GM23338 (cell line): ENCODE measurements around the gene ITGA3. TPM values are rescaled to one million over a fixed set of nuclear protein-coding genes. Genes with fewer than 3 reads are reported as not detected.

Experiments
- ATAC-seq: fragments of 200-7000 bp; cut with Tn5 transposase; 3 replicates; pipeline ENCODE4 v1.9.1; 2020
- DNase-seq: peaks from one replicate; pipeline ENCODE4 v3.0.0-alpha.2; 2015; ENCODE audit warnings: low spot score
- H2AFZ ChIP-seq: fragments of 200-600 bp; sonication (generic); 2 replicates; pipeline ENCODE4 v1.8.0; 2016; ENCODE audit warnings: antibody characterized with exemption, mild to moderate bottlenecking, moderate library complexity
- H3F3A ChIP-seq: fragments of 200-600 bp; sonication (generic); replicated peaks from 2 replicates; pipeline ENCODE4 v1.8.0; 2017; ENCODE audit warnings: antibody characterized with exemption, mixed run types, low read depth
- H3K27ac ChIP-seq: fragments of 200-600 bp; sonication (generic); 2 replicates; pipeline ENCODE4 v1.6.1; 2016; ENCODE audit warnings: low read depth
- H3K27me3 ChIP-seq: fragments of 200-600 bp; sonication (generic); 2 replicates; pipeline ENCODE4 v1.8.0; 2016; ENCODE audit warnings: mild to moderate bottlenecking, mixed run types, moderate library complexity; ENCODE audit not compliant: insufficient read depth
- H3K36me3 ChIP-seq: fragments of 200-600 bp; sonication (generic); 2 replicates; pipeline ENCODE4 v1.8.0; 2016; ENCODE audit warnings: mild to moderate bottlenecking; ENCODE audit not compliant: insufficient read depth
- H3K4me1 ChIP-seq: fragments of 200-600 bp; sonication (generic); 2 replicates; pipeline ENCODE4 v1.8.0; 2016; ENCODE audit warnings: mild to moderate bottlenecking, moderate library complexity; ENCODE audit not compliant: insufficient read depth
- H3K4me2 ChIP-seq: fragments of 200-600 bp; sonication (generic); 2 replicates; pipeline ENCODE4 v1.7.1; 2017; ENCODE audit warnings: mixed run types
- H3K4me3 ChIP-seq: fragments of 200-600 bp; sonication (generic); 2 replicates; pipeline ENCODE4 v1.6.1; 2016; ENCODE audit warnings: mixed run types
- H3K79me2 ChIP-seq: fragments of 200-600 bp; sonication (generic); replicated peaks from 2 replicates; pipeline ENCODE4 v1.8.0; 2017; ENCODE audit warnings: mild to moderate bottlenecking; ENCODE audit not compliant: insufficient read depth
- H3K9me2 ChIP-seq: fragments of 200-600 bp; sonication (generic); 2 replicates; pipeline ENCODE4 v1.8.0; 2017; ENCODE audit not compliant: insufficient read depth
- H4K20me1 ChIP-seq: fragments of 200-600 bp; sonication (generic); replicated peaks from 2 replicates; pipeline ENCODE4 v1.8.0; 2017; ENCODE audit warnings: mild to moderate bottlenecking; ENCODE audit not compliant: insufficient read depth
- H3K27ac Mint-ChIP-seq: 2 replicates; pipeline ENCODE4 v1.8.0; 2020; ENCODE audit warnings: inconsistent platforms, mild to moderate bottlenecking, moderate library complexity, mixed read lengths
- H3K27me3 Mint-ChIP-seq: 3 replicates; pipeline ENCODE4 v1.8.0; 2022; ENCODE audit warnings: low read depth, mild to moderate bottlenecking, moderate library complexity, mixed read lengths, inconsistent platforms; ENCODE audit not compliant: insufficient read depth, poor library complexity
- H3K36me3 Mint-ChIP-seq: 3 replicates; pipeline ENCODE4 v1.8.0; 2021; ENCODE audit warnings: low read depth, mild to moderate bottlenecking, inconsistent platforms, moderate library complexity, mixed read lengths
- H3K4me1 Mint-ChIP-seq: 3 replicates; pipeline ENCODE4 v1.8.0; 2020; ENCODE audit warnings: mild to moderate bottlenecking, inconsistent platforms, mixed read lengths
- H3K4me3 Mint-ChIP-seq: 3 replicates; pipeline ENCODE4 v1.8.0; 2021; ENCODE audit warnings: moderate library complexity, mild to moderate bottlenecking, inconsistent platforms, mixed read lengths
- H3K9me3 Mint-ChIP-seq: 3 replicates; pipeline ENCODE4 v1.8.0; 2020; ENCODE audit warnings: moderate library complexity, mild to moderate bottlenecking, inconsistent platforms, mixed read lengths
- EZH2 ChIP-seq: fragments of 200-600 bp; sonication (generic); IDR thresholded peaks from one replicate; pipeline ENCODE4 v1.8.0; 2017; ENCODE audit warnings: antibody characterized with exemption, mild to moderate bottlenecking, low read depth; ENCODE audit not compliant: unreplicated experiment
- EZH2phosphoT487 ChIP-seq: fragments of 200-600 bp; sonication (generic); IDR thresholded peaks from one replicate; pipeline ENCODE4 v1.8.1; 2018; ENCODE audit warnings: antibody characterized with exemption; ENCODE audit not compliant: unreplicated experiment
- JUNB ChIP-seq: IDR thresholded peaks from one replicate; pipeline ENCODE4 v1.6.1; 2016; ENCODE audit warnings: antibody characterized with exemption; ENCODE audit not compliant: unreplicated experiment
- NANOG ChIP-seq: IDR thresholded peaks from 2 replicates; pipeline ENCODE4 v1.6.1; 2016; ENCODE audit warnings: antibody characterized with exemption, borderline replicate concordance
- STAT1 ChIP-seq: IDR thresholded peaks from one replicate; pipeline ENCODE4 v1.6.1; 2016; ENCODE audit warnings: antibody characterized with exemption; ENCODE audit not compliant: unreplicated experiment
- ZNF114 ChIP-seq: fragments of 250-450 bp; sonication (Bioruptor Pico); IDR thresholded peaks from 2 replicates; pipeline ENCODE4 v1.5.0; 2020; ENCODE audit warnings: mild to moderate bottlenecking, moderate library complexity
- polyA plus RNA-seq: library from polyadenylated mRNA; unstranded; fragments of >200 nt; fragmentation: Nextera tagmentation; extraction: Ambion mirVana; gene quantifications from 2 replicates; pipeline ENCODE4 v1.2.1, GENCODE V29; 2016
- total RNA-seq: library from RNA; depleted of rRNA; stranded (reverse); fragments of >200 nt; shearing (Covaris generic); gene quantifications from 2 replicates; pipeline ENCODE4 v1.2.3, GENCODE V29; 2014
- TF ChIP-seq, protein P1 (sequence below): IDR thresholded peaks from one replicate; pipeline ENCODE4 v1.6.1; 2018; ENCODE audit warnings: antibody characterized with exemption; ENCODE audit not compliant: unreplicated experiment
- TF ChIP-seq, protein P2 (sequence below): fragments of 250-450 bp; sonication (Bioruptor Pico); IDR thresholded peaks from 2 replicates; pipeline ENCODE4 v1.5.0; 2020; ENCODE audit warnings: mild to moderate bottlenecking, moderate library complexity
- TF ChIP-seq, protein P3 (sequence below), 2 experiments: fragments of 200-600 bp in 1 of 2; sonication (generic) in 1 of 2; conservative IDR thresholded peaks; 2 replicates each; pipeline versions ENCODE4 v1.5.1 to v1.6.1; 2016 to 2017; ENCODE audit warnings: antibody characterized with exemption in 2 of 2, low read depth in 2 of 2, mild to moderate bottlenecking in 2 of 2, moderate library complexity in 1 of 2
- TF ChIP-seq, protein P4 (sequence below): IDR thresholded peaks from 2 replicates; pipeline ENCODE4 v1.6.1; 2016; ENCODE audit warnings: antibody characterized with exemption

ITGA3 gene
- total and polyA plus RNA-seq, 2 experiments from 2014 or later = 9.6 to 28.3 TPM

DNA sequence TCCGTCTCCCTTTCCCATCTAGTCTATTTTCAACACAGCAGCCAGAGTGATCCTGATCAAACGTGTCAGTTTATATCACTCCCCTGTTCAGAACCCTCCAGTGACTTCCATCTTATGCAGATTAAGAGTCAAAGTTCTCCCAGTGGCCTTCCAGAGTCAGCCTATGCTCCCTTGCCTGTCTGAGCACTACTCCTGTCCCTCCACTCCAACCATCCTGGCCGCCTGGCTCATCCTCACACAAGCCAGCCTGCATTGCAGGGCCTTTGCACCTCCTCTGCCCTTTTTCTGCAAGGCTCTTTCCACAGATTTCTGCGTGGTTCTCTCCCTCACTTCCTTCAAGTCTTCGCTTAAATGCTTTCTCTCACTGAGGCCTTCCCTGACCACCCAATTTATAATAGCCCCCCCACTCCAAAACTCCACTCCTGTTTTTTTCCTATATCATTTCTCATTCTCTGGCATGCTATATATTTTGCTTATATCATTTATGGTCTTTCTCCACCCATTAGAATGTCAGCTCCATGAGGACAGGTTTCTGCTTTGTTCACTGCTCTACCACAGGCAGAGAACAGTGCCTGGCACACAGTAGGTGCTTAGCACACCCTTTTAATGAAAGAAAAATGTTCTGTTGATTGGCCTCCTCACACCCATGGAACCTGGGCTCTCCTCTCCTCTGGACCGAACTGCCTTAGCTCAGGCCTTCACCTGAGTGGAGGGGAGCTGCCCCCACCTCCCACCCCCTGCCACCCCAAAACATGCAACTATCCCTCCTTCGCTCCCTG, 64.8 kb downstream of the ITGA3 start:
- ATAC-seq (no peak), DNase-seq (no peak)
- peaks cover 4% of the 10 kb centered on the region; the same call in 2 of the 3 replicates for H3K36me3 Mint-ChIP-seq
- H3K27ac ChIP-seq = no peak overlapping the region
- no peaks in the 10 kb centered on the region for H4K20me1 ChIP-seq
- H3K27me3 Mint-ChIP-seq = peaks cover 47% of the 10 kb centered on the region
- no peak for TF ChIP-seq NANOG
- TF ChIP-seq, protein P1, sequence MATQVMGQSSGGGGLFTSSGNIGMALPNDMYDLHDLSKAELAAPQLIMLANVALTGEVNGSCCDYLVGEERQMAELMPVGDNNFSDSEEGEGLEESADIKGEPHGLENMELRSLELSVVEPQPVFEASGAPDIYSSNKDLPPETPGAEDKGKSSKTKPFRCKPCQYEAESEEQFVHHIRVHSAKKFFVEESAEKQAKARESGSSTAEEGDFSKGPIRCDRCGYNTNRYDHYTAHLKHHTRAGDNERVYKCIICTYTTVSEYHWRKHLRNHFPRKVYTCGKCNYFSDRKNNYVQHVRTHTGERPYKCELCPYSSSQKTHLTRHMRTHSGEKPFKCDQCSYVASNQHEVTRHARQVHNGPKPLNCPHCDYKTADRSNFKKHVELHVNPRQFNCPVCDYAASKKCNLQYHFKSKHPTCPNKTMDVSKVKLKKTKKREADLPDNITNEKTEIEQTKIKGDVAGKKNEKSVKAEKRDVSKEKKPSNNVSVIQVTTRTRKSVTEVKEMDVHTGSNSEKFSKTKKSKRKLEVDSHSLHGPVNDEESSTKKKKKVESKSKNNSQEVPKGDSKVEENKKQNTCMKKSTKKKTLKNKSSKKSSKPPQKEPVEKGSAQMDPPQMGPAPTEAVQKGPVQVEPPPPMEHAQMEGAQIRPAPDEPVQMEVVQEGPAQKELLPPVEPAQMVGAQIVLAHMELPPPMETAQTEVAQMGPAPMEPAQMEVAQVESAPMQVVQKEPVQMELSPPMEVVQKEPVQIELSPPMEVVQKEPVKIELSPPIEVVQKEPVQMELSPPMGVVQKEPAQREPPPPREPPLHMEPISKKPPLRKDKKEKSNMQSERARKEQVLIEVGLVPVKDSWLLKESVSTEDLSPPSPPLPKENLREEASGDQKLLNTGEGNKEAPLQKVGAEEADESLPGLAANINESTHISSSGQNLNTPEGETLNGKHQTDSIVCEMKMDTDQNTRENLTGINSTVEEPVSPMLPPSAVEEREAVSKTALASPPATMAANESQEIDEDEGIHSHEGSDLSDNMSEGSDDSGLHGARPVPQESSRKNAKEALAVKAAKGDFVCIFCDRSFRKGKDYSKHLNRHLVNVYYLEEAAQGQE = no peak
- TF ChIP-seq, protein P2, sequence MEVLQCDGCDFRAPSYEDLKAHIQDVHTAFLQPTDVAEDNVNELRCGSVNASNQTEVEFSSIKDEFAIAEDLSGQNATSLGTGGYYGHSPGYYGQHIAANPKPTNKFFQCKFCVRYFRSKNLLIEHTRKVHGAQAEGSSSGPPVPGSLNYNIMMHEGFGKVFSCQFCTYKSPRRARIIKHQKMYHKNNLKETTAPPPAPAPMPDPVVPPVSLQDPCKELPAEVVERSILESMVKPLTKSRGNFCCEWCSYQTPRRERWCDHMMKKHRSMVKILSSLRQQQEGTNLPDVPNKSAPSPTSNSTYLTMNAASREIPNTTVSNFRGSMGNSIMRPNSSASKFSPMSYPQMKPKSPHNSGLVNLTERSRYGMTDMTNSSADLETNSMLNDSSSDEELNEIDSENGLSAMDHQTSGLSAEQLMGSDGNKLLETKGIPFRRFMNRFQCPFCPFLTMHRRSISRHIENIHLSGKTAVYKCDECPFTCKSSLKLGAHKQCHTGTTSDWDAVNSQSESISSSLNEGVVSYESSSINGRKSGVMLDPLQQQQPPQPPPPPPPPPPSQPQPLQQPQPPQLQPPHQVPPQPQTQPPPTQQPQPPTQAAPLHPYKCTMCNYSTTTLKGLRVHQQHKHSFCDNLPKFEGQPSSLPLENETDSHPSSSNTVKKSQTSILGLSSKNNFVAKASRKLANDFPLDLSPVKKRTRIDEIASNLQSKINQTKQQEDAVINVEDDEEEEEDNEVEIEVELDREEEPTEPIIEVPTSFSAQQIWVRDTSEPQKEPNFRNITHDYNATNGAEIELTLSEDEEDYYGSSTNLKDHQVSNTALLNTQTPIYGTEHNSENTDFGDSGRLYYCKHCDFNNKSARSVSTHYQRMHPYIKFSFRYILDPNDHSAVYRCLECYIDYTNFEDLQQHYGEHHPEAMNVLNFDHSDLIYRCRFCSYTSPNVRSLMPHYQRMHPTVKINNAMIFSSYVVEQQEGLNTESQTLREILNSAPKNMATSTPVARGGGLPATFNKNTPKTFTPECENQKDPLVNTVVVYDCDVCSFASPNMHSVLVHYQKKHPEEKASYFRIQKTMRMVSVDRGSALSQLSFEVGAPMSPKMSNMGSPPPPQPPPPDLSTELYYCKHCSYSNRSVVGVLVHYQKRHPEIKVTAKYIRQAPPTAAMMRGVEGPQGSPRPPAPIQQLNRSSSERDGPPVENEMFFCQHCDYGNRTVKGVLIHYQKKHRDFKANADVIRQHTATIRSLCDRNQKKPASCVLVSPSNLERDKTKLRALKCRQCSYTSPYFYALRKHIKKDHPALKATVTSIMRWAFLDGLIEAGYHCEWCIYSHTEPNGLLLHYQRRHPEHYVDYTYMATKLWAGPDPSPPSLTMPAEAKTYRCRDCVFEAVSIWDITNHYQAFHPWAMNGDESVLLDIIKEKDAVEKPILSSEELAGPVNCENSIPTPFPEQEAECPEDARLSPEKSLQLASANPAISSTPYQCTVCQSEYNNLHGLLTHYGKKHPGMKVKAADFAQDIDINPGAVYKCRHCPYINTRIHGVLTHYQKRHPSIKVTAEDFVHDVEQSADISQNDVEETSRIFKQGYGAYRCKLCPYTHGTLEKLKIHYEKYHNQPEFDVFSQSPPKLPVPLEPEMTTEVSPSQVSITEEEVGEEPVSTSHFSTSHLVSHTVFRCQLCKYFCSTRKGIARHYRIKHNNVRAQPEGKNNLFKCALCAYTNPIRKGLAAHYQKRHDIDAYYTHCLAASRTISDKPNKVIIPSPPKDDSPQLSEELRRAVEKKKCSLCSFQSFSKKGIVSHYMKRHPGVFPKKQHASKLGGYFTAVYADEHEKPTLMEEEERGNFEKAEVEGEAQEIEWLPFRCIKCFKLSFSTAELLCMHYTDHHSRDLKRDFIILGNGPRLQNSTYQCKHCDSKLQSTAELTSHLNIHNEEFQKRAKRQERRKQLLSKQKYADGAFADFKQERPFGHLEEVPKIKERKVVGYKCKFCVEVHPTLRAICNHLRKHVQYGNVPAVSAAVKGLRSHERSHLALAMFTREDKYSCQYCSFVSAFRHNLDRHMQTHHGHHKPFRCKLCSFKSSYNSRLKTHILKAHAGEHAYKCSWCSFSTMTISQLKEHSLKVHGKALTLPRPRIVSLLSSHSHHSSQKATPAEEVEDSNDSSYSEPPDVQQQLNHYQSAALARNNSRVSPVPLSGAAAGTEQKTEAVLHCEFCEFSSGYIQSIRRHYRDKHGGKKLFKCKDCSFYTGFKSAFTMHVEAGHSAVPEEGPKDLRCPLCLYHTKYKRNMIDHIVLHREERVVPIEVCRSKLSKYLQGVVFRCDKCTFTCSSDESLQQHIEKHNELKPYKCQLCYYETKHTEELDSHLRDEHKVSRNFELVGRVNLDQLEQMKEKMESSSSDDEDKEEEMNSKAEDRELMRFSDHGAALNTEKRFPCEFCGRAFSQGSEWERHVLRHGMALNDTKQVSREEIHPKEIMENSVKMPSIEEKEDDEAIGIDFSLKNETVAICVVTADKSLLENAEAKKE (CRISPR knock-in tag) = no peak
- TF ChIP-seq EZH2 = no peak
- no peak for TF ChIP-seq STAT1
- TF ChIP-seq, protein P3, sequence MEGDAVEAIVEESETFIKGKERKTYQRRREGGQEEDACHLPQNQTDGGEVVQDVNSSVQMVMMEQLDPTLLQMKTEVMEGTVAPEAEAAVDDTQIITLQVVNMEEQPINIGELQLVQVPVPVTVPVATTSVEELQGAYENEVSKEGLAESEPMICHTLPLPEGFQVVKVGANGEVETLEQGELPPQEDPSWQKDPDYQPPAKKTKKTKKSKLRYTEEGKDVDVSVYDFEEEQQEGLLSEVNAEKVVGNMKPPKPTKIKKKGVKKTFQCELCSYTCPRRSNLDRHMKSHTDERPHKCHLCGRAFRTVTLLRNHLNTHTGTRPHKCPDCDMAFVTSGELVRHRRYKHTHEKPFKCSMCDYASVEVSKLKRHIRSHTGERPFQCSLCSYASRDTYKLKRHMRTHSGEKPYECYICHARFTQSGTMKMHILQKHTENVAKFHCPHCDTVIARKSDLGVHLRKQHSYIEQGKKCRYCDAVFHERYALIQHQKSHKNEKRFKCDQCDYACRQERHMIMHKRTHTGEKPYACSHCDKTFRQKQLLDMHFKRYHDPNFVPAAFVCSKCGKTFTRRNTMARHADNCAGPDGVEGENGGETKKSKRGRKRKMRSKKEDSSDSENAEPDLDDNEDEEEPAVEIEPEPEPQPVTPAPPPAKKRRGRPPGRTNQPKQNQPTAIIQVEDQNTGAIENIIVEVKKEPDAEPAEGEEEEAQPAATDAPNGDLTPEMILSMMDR (conservative IDR thresholded peaks at IDR 0.05; ENCODE audit: low read depth in 2 of 2) = no peak
- no peak for TF ChIP-seq JUNB
- TF ChIP-seq EZH2phosphoT487 = no peak
- TF ChIP-seq ZNF114 (CRISPR knock-in tag) = no peak
- TF ChIP-seq, protein P4, sequence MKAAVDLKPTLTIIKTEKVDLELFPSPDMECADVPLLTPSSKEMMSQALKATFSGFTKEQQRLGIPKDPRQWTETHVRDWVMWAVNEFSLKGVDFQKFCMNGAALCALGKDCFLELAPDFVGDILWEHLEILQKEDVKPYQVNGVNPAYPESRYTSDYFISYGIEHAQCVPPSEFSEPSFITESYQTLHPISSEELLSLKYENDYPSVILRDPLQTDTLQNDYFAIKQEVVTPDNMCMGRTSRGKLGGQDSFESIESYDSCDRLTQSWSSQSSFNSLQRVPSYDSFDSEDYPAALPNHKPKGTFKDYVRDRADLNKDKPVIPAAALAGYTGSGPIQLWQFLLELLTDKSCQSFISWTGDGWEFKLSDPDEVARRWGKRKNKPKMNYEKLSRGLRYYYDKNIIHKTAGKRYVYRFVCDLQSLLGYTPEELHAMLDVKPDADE = no peak
- H3K4me1 Mint-ChIP-seq = peaks cover 43% of the 10 kb centered on the region
- no peak overlapping the region for H2AFZ ChIP-seq
- H3K79me2 ChIP-seq = no peaks in the 10 kb centered on the region
- H3K36me3 ChIP-seq = no peaks in the 10 kb centered on the region
- H3F3A ChIP-seq = peaks cover 6% of the 10 kb centered on the region; the same call in 1 of the 2 replicates
- no peaks in the 10 kb centered on the region for H3K9me2 ChIP-seq
- peaks cover 18% of the 10 kb centered on the region; the same call in 1 of the 2 replicates for H3K4me1 ChIP-seq
- H3K9me3 Mint-ChIP-seq = no peaks in the 10 kb centered on the region
- H3K4me2 ChIP-seq = no peak overlapping the region
- H3K4me3 Mint-ChIP-seq = no peak overlapping the region
- no peak overlapping the region for H3K27ac Mint-ChIP-seq
- peaks cover 44% of the 10 kb centered on the region for H3K27me3 ChIP-seq
- no peak overlapping the region for H3K4me3 ChIP-seq
